ENCODE measurements around the gene NSF. TPM values are rescaled to one million over a fixed set of nuclear protein-coding genes. Genes with fewer than 3 reads are reported as not detected.

NSF gene
- total and polyA plus RNA-seq, 10 of the 15 experiments (the other 5 are each of a cell fraction or from before 2014, with no cell fraction given): 6.8 to 25.6 (median 16.8) TPM

- ATAC-seq: no peak
These were observed 201.1 kb downstream of the NSF start for GRCh38 chr17:46791531-46791930.

More at GRCh38 chr17:46791531-46791930, 201.1 kb downstream of the NSF start:
- Histone ChIP-seq H2AFZ (ENCODE audit: control insufficient read depth, low read depth, low read length) (no peak overlapping the region), H4K20me1 (ENCODE audit: control insufficient read depth, insufficient read depth) (no peaks in the 10 kb centered on the region), H3K4me2 (ENCODE audit: control insufficient read depth, insufficient read depth) (no peak overlapping the region), H3K36me3 (ENCODE audit: control insufficient read depth in 2 of 2, insufficient read depth in 2 of 2, low read length in 1 of 2) (no peaks in the 10 kb centered on the region), H3K27ac (ENCODE audit: control insufficient read depth, insufficient read depth) (no peak overlapping the region), H3K9me3 (replicated peaks; ENCODE audit: control insufficient read depth, insufficient read depth, low read length) (no peaks in the 10 kb centered on the region; the same call in 2 of the 3 replicates), H3K4me3 (no peak overlapping the region), H3K27me3 (replicated peaks in 1 of 2; ENCODE audit: control insufficient read depth in 2 of 2, insufficient read depth in 2 of 2, low read length in 1 of 2) (peaks cover 0 to 3% of the 10 kb centered on the region in 2 experiments; a peak in 3 of 4 replicates), H3K9ac (ENCODE audit: control insufficient read depth, insufficient read depth, low read length) (no peak overlapping the region), H3K79me2 (ENCODE audit: control insufficient read depth, insufficient read depth, low read length) (no peaks in the 10 kb centered on the region), H3K4me1 (ENCODE audit: control insufficient read depth, insufficient read depth, low read length) (no peaks in the 10 kb centered on the region)
- ChIA-PET CTCF (no interaction called here), SMC1A (ENCODE audit: uncharacterized antibody, unreplicated experiment) (no interaction called here), RAD21 (ENCODE audit: unreplicated experiment) (no interaction called here), POLR2A (no interaction called here)
- no peak for TF ChIP-seq CBX3 (IDR thresholded peaks at IDR 0.05; ENCODE audit: borderline replicate concordance, low read depth)
- TF ChIP-seq CREM (IDR thresholded peaks at IDR 0.05; ENCODE audit: low read depth): no peak
- TF ChIP-seq WRNIP1 (IDR thresholded peaks at IDR 0.05; ENCODE audit: borderline replicate concordance, low read depth, low read length): no peak
- no peak for TF ChIP-seq BACH1 (IDR thresholded peaks at IDR 0.05; ENCODE audit: borderline replicate concordance)
- no peak for TF ChIP-seq E4F1 (IDR thresholded peaks at IDR 0.05; ENCODE audit: borderline replicate concordance, partially characterized antibody)
- TF ChIP-seq ZNF687 (IDR thresholded peaks at IDR 0.05): no peak
- DNase-seq (ENCODE audit: low read depth, low spot score) (no peak), FAIRE-seq (no peak)
- BruUV-seq (replicated peaks): no TSS peak
- WGBS (ENCODE audit: insufficient coverage, insufficient replicate concordance, low lambda C conversion rate, missing lambda C conversion rate): 46% methylated on average over 5 of the region's 5 CpGs
- in situ Hi-C loops (cut with MboI) (loop anchor here (10.0 kb wide), 2 partner anchors 63 to 103 kb away; partner anchors contain the start of gene WNT9B), intact Hi-C loops (cut with micrococcal nuclease; ENCODE audit: unreplicated experiment) (no loop called here)

All from GM12878 (cell line).